Psoas muscle (tissue), 8 donors: ENCODE results near the gene GRK3. TPM values are rescaled to one million over a fixed set of nuclear protein-coding genes. Genes with fewer than 3 reads are reported as not detected.
"Not testable (repeated sequence)": the region's sequence is repeated elsewhere in the genome, so short reads cannot be mapped to it uniquely, and the experiment has no call there.

Experiments
- ATAC-seq, 4 donors: fragments of 200-7000 bp; cut with Tn5 transposase; one replicate each; pipeline ENCODE4 v1.9.1; 2020; ENCODE audit warnings: moderate library complexity in 3 of 4, mild to moderate bottlenecking in 2 of 4
- DNase-seq, 2 donors: peaks; one replicate each; pipeline ENCODE4 v3.0.0-alpha.2; 2020
- H3K27ac ChIP-seq: fragments of 200-600 bp; one replicate; pipeline ENCODE4 v1.8.0; 2022
- H3K27me3 ChIP-seq, 3 donors: fragments of 200-600 bp in 1 of 3; one replicate each; pipeline versions ENCODE4 v1.6.1 to v1.8.0; 2013 to 2022; ENCODE audit warnings: low read length in 2 of 3, mild to moderate bottlenecking in 2 of 3, moderate library complexity in 1 of 3; ENCODE audit not compliant: insufficient read depth in 3 of 3
- H3K36me3 ChIP-seq, 2 donors: fragments of 200-600 bp in 1 of 2; one replicate each; pipeline versions ENCODE4 v1.6.1 to v1.8.0; 2013 to 2022; ENCODE audit warnings: low read depth in 1 of 2, mild to moderate bottlenecking in 1 of 2, moderate library complexity in 1 of 2; ENCODE audit not compliant: insufficient read depth in 1 of 2
- H3K4me1 ChIP-seq: fragments of 200-600 bp; one replicate; pipeline ENCODE4 v1.8.0; 2022
- H3K4me3 ChIP-seq: fragments of 200-600 bp; one replicate; pipeline ENCODE4 v1.8.0; 2022; ENCODE audit warnings: mild to moderate bottlenecking
- H3K9me3 ChIP-seq: fragments of 200-600 bp; one replicate; pipeline ENCODE4 v1.8.0; 2022
- CTCF ChIP-seq: fragments of 200-600 bp; IDR thresholded peaks from one replicate; pipeline ENCODE4 v1.8.0; 2022; ENCODE audit warnings: antibody characterized with exemption
- WGBS, 3 donors: extraction: QIAGEN DNeasy Blood & Tissue Kit; methylation state at CpG; one replicate each; pipeline versions ENCODE4 v1.1.6 to v1.1.7; 2013; 5-methylcytosine and 5-hydroxymethylcytosine counted together
- intact Hi-C, 2 donors: fragments of 100-400 bp; cut with DNase I; formaldehyde crosslinking; loops; one replicate each; pipeline versions ENCODE4 v1.11.0 to v1.14.2; 2022
- polyA plus RNA-seq, 3 donors: library from polyadenylated mRNA; stranded (reverse); fragments of 200-250 nt; gene quantifications; one replicate each; pipeline ENCODE4 v1.2.3, GENCODE V29; 2013
- total RNA-seq, 4 donors: library from RNA; stranded (reverse); fragmentation: NEBNext Ultra II Directional in 2 of 4; extraction: Animal tissue kit (Norgen Biotek cat#: 25700) in 2 of 4; gene quantifications; one replicate each; pipeline versions ENCODE4 v1.2.1 to v1.2.4, GENCODE V29; 2021 to 2023
- donor health status: healthy with polysubstance abuse.
- donor health status: DM: no; HTN: no; CAD: no; lungs with moderate emphysema.
- donor health status: Bipolar disorder and iron deficiency.
- donor health status: healthy.
- donor health status: DM: yes; HTN: yes; CAD: no.
- donor health status: DM: no; HTN: no; CAD: no.
- donor health status: DM: no; HTN: no; CAD: no.
- donor health status: DM: yes; HTN: yes; CAD: no.

Gene GRK3
- total and polyA plus RNA-seq, 7 donors = 0.17 to 2.0 (median 1.3) TPM

GRCh38 chr22:25570486-25570885 lies 6.0 kb downstream of the GRK3 start:
- no peak for ATAC-seq
- H3K9me3 ChIP-seq = no peaks in the 10 kb centered on the region
- peaks cover 0 to 47% (median 3%) of the 10 kb centered on the region in 3 donors for H3K27me3 ChIP-seq
- WGBS, 3 donors = 65 to 96% (median 88%) methylated on average over 2 of the region's 2 CpGs
- intact Hi-C loops = no loop called here
- no peaks in the 10 kb centered on the region for H3K4me1 ChIP-seq
- TF ChIP-seq CTCF = no peak
- no peak overlapping the region for H3K27ac ChIP-seq
- no peak overlapping the region for H3K4me3 ChIP-seq
- DNase-seq = no peak
- no peaks in the 10 kb centered on the region for H3K36me3 ChIP-seq

- H3K9me3 ChIP-seq, DNase-seq, intact Hi-C loops, H3K36me3 ChIP-seq, H3K4me3 ChIP-seq, ATAC-seq, H3K27ac ChIP-seq, H3K4me1 ChIP-seq: not testable (repeated sequence)
- H3K27me3 ChIP-seq = peaks cover 0 to 30% (median 3%) of the 10 kb centered on the region in 3 donors
- WGBS, 3 donors = 77 to 91% (median 83%) methylated on average over 8 of the region's 8 CpGs
These were observed 7.7 kb downstream of the GRK3 start for GRCh38 chr22:25571969-25572707.

GRCh38 chr22:25572708-25573171 lies 8.3 kb downstream of the GRK3 start:
- Histone ChIP-seq H3K4me1 (no peaks in the 10 kb centered on the region), H3K4me3 (no peak overlapping the region), H3K27ac (no peak overlapping the region), H3K9me3 (no peaks in the 10 kb centered on the region), H3K36me3 (no peaks in the 10 kb centered on the region), H3K27me3 (peaks cover 0 to 28% (median 3%) of the 10 kb centered on the region in 3 donors)
- TF ChIP-seq CTCF = no peak
- intact Hi-C loops = no loop called here
- ATAC-seq (no peak), DNase-seq (no peak)

GRCh38 chr22:25573841-25574240 lies 9.4 kb downstream of the GRK3 start:
- intact Hi-C loops = no loop called here
- TF ChIP-seq CTCF = no peak
- no peaks in the 10 kb centered on the region for H3K4me1 ChIP-seq
- ATAC-seq = no peak
- 93 to 97% (median 96%) methylated on average over 5 of the region's 5 CpGs for WGBS, 3 donors
- DNase-seq = no peak
- H3K36me3 ChIP-seq = no peaks in the 10 kb centered on the region
- no peaks in the 10 kb centered on the region for H3K9me3 ChIP-seq
- no peak overlapping the region for H3K4me3 ChIP-seq
- H3K27me3 ChIP-seq = peaks cover 0 to 18% (median 3%) of the 10 kb centered on the region in 3 donors
- H3K27ac ChIP-seq = no peak overlapping the region

- no peak overlapping the region for H3K27ac ChIP-seq
- ATAC-seq (no peak), DNase-seq (no peak)
- intact Hi-C loops = no loop called here
- no peaks in the 10 kb centered on the region for H3K4me1 ChIP-seq
- H3K27me3 ChIP-seq = peaks cover 0 to 9% (median 3%) of the 10 kb centered on the region in 3 donors
- no peak overlapping the region for H3K4me3 ChIP-seq
- WGBS, 3 donors = 53 to 75% (median 57%) methylated on average over 4 of the region's 4 CpGs
- no peaks in the 10 kb centered on the region for H3K9me3 ChIP-seq
- no peak for TF ChIP-seq CTCF
- no peaks in the 10 kb centered on the region for H3K36me3 ChIP-seq
These were observed 10.3 kb downstream of the GRK3 start for GRCh38 chr22:25574736-25575135.

GRCh38 chr22:25575674-25576392 lies 11.4 kb downstream of the GRK3 start:
- H3K36me3 ChIP-seq, H3K4me3 ChIP-seq, H3K9me3 ChIP-seq, H3K4me1 ChIP-seq, DNase-seq, H3K27me3 ChIP-seq, H3K27ac ChIP-seq, intact Hi-C loops, ATAC-seq: not testable (repeated sequence)
- 65 to 75% (median 65%) methylated on average over 7 to 8 of the region's 8 CpGs for WGBS, 3 donors

- H3K4me3 ChIP-seq, ATAC-seq, H3K4me1 ChIP-seq, intact Hi-C loops, H3K27ac ChIP-seq, H3K9me3 ChIP-seq, H3K27me3 ChIP-seq, H3K36me3 ChIP-seq, DNase-seq: not testable (repeated sequence)
- 37 to 48% (median 40%) methylated on average over 4 to 6 of the region's 6 CpGs for WGBS, 3 donors
These were observed 17.0 kb downstream of the GRK3 start for GRCh38 chr22:25581452-25581851.
